Adrenal gland (tissue), 5 donors: ENCODE measurements around the gene AGRN.

ENCODE experiments used
- CTCF ChIP-seq, 6 experiments: fragments of 450-650 bp in 4 of 6; fragments of 200-600 bp in 2 of 6; sonication (generic) in 1 of 6; IDR thresholded peaks; 1 replicate in 5 of 6; 2 replicates in 1 of 6; pipeline versions ENCODE4 v1.5.1 to v1.8.0; 2016 to 2021; ENCODE audit warnings: antibody characterized with exemption in 6 of 6, mild to moderate bottlenecking in 2 of 6, moderate library complexity in 1 of 6
- POLR2A ChIP-seq, 2 donors: fragments of 450-650 bp; IDR thresholded peaks; one replicate each; pipeline ENCODE4 v1.6.1; 2017; ENCODE audit warnings: antibody characterized with exemption in 2 of 2, mild to moderate bottlenecking in 2 of 2, moderate library complexity in 1 of 2
- donor health status: DM: no; HTN: no; CAD: no.

- TF ChIP-seq CTCF (IDR thresholded peaks at IDR 0.05) = no peak
- TF ChIP-seq POLR2A (IDR thresholded peaks at IDR 0.05) = no peak
Observed at GRCh38 chr1:1037366-1038327, 17.7 kb downstream of the AGRN start.
